Neural cell (in vitro differentiated cells): ENCODE measurements around the gene SNRPA. TPM values are rescaled to one million over a fixed set of nuclear protein-coding genes. Genes with fewer than 3 reads are reported as not detected.

Experiments used
- H2AFZ ChIP-seq: fragments of 200-600, 300-800 bp; sonication (generic), shearing (Covaris generic); 2 replicates; pipeline ENCODE4 v1.6.0; 2014; ENCODE audit warnings: low read depth, mild to moderate bottlenecking, antibody characterized with exemption, low read length, moderate library complexity
- H3F3A ChIP-seq: fragments of 200-600 bp; shearing (Covaris generic); 2 replicates; pipeline ENCODE4 v1.6.1; 2016; ENCODE audit warnings: mild to moderate bottlenecking, moderate library complexity, mixed read lengths, antibody characterized with exemption, low read length; ENCODE audit not compliant: insufficient read depth, poor library complexity, severe bottlenecking
- H3K27ac ChIP-seq: fragments of 200-600, 300-800 bp; sonication (generic), shearing (Covaris generic); 2 replicates; pipeline ENCODE4 v1.5.1; 2014; ENCODE audit warnings: mild to moderate bottlenecking, low read length, moderate library complexity
- H3K27me3 ChIP-seq: fragments of 300-800, 200-600 bp; sonication (generic), shearing (Covaris generic); 2 replicates; pipeline ENCODE4 v1.6.0; 2014; ENCODE audit warnings: mild to moderate bottlenecking, low read depth, low read length, moderate library complexity; ENCODE audit not compliant: insufficient read depth
- H3K36me3 ChIP-seq: fragments of 300-800, 200-600 bp; sonication (generic), shearing (Covaris generic); 2 replicates; pipeline ENCODE4 v1.5.1; 2014; ENCODE audit warnings: mild to moderate bottlenecking, antibody characterized with exemption, low read length, moderate library complexity; ENCODE audit not compliant: insufficient read depth
- H3K4me2 ChIP-seq: fragments of 300-800, 200-600 bp; sonication (generic), shearing (Covaris generic); 2 replicates; pipeline ENCODE4 v1.6.0; 2014; ENCODE audit warnings: mild to moderate bottlenecking, low read length
- H3K4me3 ChIP-seq: fragments of 300-800, 200-600 bp; sonication (generic), shearing (Covaris generic); 2 replicates; pipeline ENCODE4 v1.5.1; 2014; ENCODE audit warnings: mild to moderate bottlenecking, low read length, moderate library complexity
- H3K79me2 ChIP-seq: fragments of 200-600 bp; shearing (Covaris generic); replicated peaks from 2 replicates; pipeline ENCODE4 v1.6.0; 2014; ENCODE audit warnings: mild to moderate bottlenecking, low read length, moderate library complexity; ENCODE audit not compliant: insufficient read depth
- H3K9ac ChIP-seq: fragments of 300-800, 200-600 bp; sonication (generic), shearing (Covaris generic); 2 replicates; pipeline ENCODE4 v1.6.1; 2016; ENCODE audit warnings: mild to moderate bottlenecking, low read length, mixed read lengths
- H3K9me2 ChIP-seq: fragments of 200-600 bp; shearing (Covaris generic); 2 replicates; pipeline ENCODE4 v1.6.1; 2016; ENCODE audit warnings: mild to moderate bottlenecking, low read length, mixed read lengths; ENCODE audit not compliant: insufficient read depth
- H3K9me3 ChIP-seq: fragments of 200-600, 300-800 bp; sonication (generic), shearing (Covaris generic); 2 replicates; pipeline ENCODE4 v1.6.1; 2016; ENCODE audit warnings: mild to moderate bottlenecking, mixed run types, low read length, moderate library complexity, mixed read lengths
- H4K20me1 ChIP-seq: fragments of 200-600 bp; shearing (Covaris generic); 2 replicates; pipeline ENCODE4 v1.6.1; 2016; ENCODE audit warnings: mild to moderate bottlenecking, mixed run types; ENCODE audit not compliant: insufficient read depth
- CTCF ChIP-seq: fragments of 450-650 bp; IDR thresholded peaks from 2 replicates; pipeline ENCODE4 v1.5.1; 2014; ENCODE audit warnings: antibody characterized with exemption, mild to moderate bottlenecking, moderate library complexity; ENCODE audit not compliant: poor library complexity, severe bottlenecking
- EP300 ChIP-seq: fragments of 450-650 bp; conservative IDR thresholded peaks from 2 replicates; pipeline ENCODE4 v1.6.1; 2014; ENCODE audit warnings: antibody characterized with exemption, mild to moderate bottlenecking, moderate library complexity; ENCODE audit not compliant: poor library complexity, severe bottlenecking
- EZH2 ChIP-seq: fragments of 200-600, 300-800 bp; shearing (Covaris generic), sonication (generic); IDR thresholded peaks from 2 replicates; pipeline ENCODE4 v1.6.1; 2014; ENCODE audit warnings: antibody characterized with exemption, low read length, borderline replicate concordance, mild to moderate bottlenecking; ENCODE audit not compliant: insufficient read depth, poor library complexity, severe bottlenecking
- MXI1 ChIP-seq: fragments of 450-650 bp; conservative IDR thresholded peaks from 2 replicates; pipeline ENCODE4 v1.6.1; 2014; ENCODE audit warnings: antibody characterized with exemption, mild to moderate bottlenecking; ENCODE audit not compliant: poor library complexity, severe bottlenecking
- POLR2AphosphoS5 ChIP-seq: IDR thresholded peaks from 2 replicates; pipeline ENCODE4 v1.6.1; 2012
- RAD21 ChIP-seq: fragments of 450-650 bp; conservative IDR thresholded peaks from 2 replicates; pipeline ENCODE4 v1.6.1; 2014; ENCODE audit warnings: antibody characterized with exemption, mild to moderate bottlenecking, moderate library complexity
- SMC3 ChIP-seq: fragments of 450-650 bp; conservative IDR thresholded peaks from 2 replicates; pipeline ENCODE4 v1.6.1; 2014; ENCODE audit warnings: antibody characterized with exemption, mild to moderate bottlenecking, moderate library complexity; ENCODE audit not compliant: poor library complexity
- TAF1 ChIP-seq: IDR thresholded peaks from 2 replicates; pipeline ENCODE4 v1.6.1; 2012; ENCODE audit warnings: low read depth
- polyA plus RNA-seq: library from polyadenylated mRNA; depleted of rRNA; stranded (reverse); fragments of >200 nt; gene quantifications from 2 replicates; pipeline ENCODE4 v1.2.3, GENCODE V29; 2014

The SNRPA gene
- polyA plus RNA-seq, 1 donor from 2014 or later, result 29.9 TPM

GRCh38 chr19:40709817-40710216 is 41.2 kb upstream of the SNRPA start:
- Histone ChIP-seq H3K9ac (no peak overlapping the region), H3K4me3 (no peak overlapping the region), H3K27ac (no peak overlapping the region), H3K36me3 (peaks cover 4% of the 10 kb centered on the region), H3K4me2 (no peak overlapping the region), H2AFZ (no peak overlapping the region), H3K9me2 (no peaks in the 10 kb centered on the region), H4K20me1 (no peaks in the 10 kb centered on the region), H3K27me3 (no peaks in the 10 kb centered on the region), H3F3A (no peaks in the 10 kb centered on the region), H3K79me2 (peaks cover 4% of the 10 kb centered on the region), H3K9me3 (no peaks in the 10 kb centered on the region)
- TF ChIP-seq EP300 (no peak), SMC3 (no peak), RAD21 (no peak), EZH2 (no peak), MXI1 (no peak), TAF1 (no peak)

DNA sequence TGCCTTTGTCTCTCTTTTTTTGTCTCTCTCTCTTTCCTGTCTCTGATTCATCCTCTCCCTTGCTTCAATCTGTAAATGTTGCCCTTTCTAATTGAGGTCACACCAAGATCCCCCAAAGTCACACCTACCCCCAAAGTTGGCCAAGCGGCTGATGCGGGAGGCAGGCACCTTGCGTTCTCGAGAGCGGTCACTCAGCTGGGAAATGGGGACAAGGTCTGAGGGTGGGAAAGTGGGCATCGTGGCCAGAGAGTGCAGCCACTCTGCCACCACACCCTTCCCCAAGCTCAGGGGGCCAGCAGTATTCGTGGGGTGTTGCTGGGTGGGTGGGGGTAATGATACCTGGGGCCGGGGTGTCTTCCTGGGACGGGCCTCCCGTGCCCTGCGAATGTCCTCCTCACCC is 37.1 kb upstream of the SNRPA start:
- TF ChIP-seq EZH2 (no peak), RAD21 (no peak)
- peak overlapping the region; percentile 97 for H3K4me3 ChIP-seq
- no peaks in the 10 kb centered on the region for H3K9me3 ChIP-seq
- H3K27me3 ChIP-seq, result no peaks in the 10 kb centered on the region
- peak overlapping the region; percentile 84 for H3K9ac ChIP-seq
- H3K79me2 ChIP-seq, result peaks cover 21% of the 10 kb centered on the region
- no peak overlapping the region for H2AFZ ChIP-seq
- peak overlapping the region; percentile 96 for H3K27ac ChIP-seq
- no peaks in the 10 kb centered on the region for H3K36me3 ChIP-seq
- peaks cover 4% of the 10 kb centered on the region for H3F3A ChIP-seq
- H3K4me2 ChIP-seq, result peak overlapping the region; percentile 72
- H4K20me1 ChIP-seq, result no peaks in the 10 kb centered on the region
- no peaks in the 10 kb centered on the region for H3K9me2 ChIP-seq

GRCh38 chr19:40714441-40715299 is 36.3 kb upstream of the SNRPA start:
- no peaks in the 10 kb centered on the region for H3K36me3 ChIP-seq
- peaks cover 4% of the 10 kb centered on the region for H3F3A ChIP-seq
- H4K20me1 ChIP-seq, result no peaks in the 10 kb centered on the region
- peak overlapping the region; percentile 100 for H3K4me2 ChIP-seq
- TF ChIP-seq MXI1 (no peak), POLR2AphosphoS5 (peak; percentile 79), CTCF (peak; percentile 48)
- no peaks in the 10 kb centered on the region for H3K9me3 ChIP-seq
- peaks cover 29% of the 10 kb centered on the region for H3K79me2 ChIP-seq
- H3K9ac ChIP-seq, result peak overlapping the region; percentile 84
- H3K27me3 ChIP-seq, result no peaks in the 10 kb centered on the region
- H3K4me3 ChIP-seq, result peak overlapping the region; percentile 97
- H3K27ac ChIP-seq, result peak overlapping the region; percentile 96
- no peaks in the 10 kb centered on the region for H3K9me2 ChIP-seq
- H2AFZ ChIP-seq, result peak overlapping the region; percentile 75
